Breast epithelium (tissue), 4 donors: ENCODE measurements around the gene ACSM5. TPM values are rescaled to one million over a fixed set of nuclear protein-coding genes. Genes with fewer than 3 reads are reported as not detected.
"Not testable (repeated sequence)": the region's sequence is repeated elsewhere in the genome, so short reads cannot be mapped to it uniquely, and the experiment has no call there.

Source experiments
- DNase-seq, 2 donors: peaks; one replicate each; pipeline ENCODE4 v3.0.0-alpha.2; 2019; ENCODE audit warnings: low spot score in 2 of 2
- H3K27ac ChIP-seq, 2 donors: fragments of 200-600 bp; sonication (generic) in 1 of 2; one replicate each; pipeline ENCODE4 v1.5.1; 2016 to 2019; ENCODE audit warnings: mild to moderate bottlenecking in 1 of 2
- H3K27me3 ChIP-seq, 2 donors: fragments of 200-600 bp; sonication (generic) in 1 of 2; one replicate each; pipeline versions ENCODE4 v1.5.1 to v1.6.0; 2017 to 2019; ENCODE audit warnings: control low read depth in 1 of 2, mild to moderate bottlenecking in 1 of 2
- H3K36me3 ChIP-seq: fragments of 200-600 bp; one replicate; pipeline ENCODE4 v1.5.1; 2019
- H3K4me1 ChIP-seq, 2 donors: fragments of 200-600 bp; sonication (generic); one replicate each; pipeline ENCODE4 v1.5.1; 2016 to 2019; ENCODE audit warnings: control low read depth in 1 of 2
- H3K4me3 ChIP-seq, 3 donors: fragments of 200-600 bp; sonication (generic); 1 replicate in 2 of 3; 2 replicates in 1 of 3; pipeline ENCODE4 v1.5.1; 2016 to 2019; ENCODE audit warnings: mild to moderate bottlenecking in 3 of 3, moderate library complexity in 2 of 3
- H3K9me3 ChIP-seq, 2 donors: fragments of 200-600 bp; sonication (generic) in 1 of 2; one replicate each; pipeline ENCODE4 v1.5.1; 2016 to 2019; ENCODE audit warnings: control low read depth in 1 of 2
- CTCF ChIP-seq, 3 donors: fragments of 450-650 bp; IDR thresholded peaks; one replicate each; pipeline ENCODE4 v1.5.1; 2016 to 2017; ENCODE audit warnings: antibody characterized with exemption in 3 of 3, mild to moderate bottlenecking in 3 of 3, moderate library complexity in 3 of 3
- POLR2A ChIP-seq: fragments of 450-650 bp; IDR thresholded peaks from one replicate; pipeline ENCODE4 v1.6.1; 2016; ENCODE audit warnings: antibody characterized with exemption, mild to moderate bottlenecking, moderate library complexity
- POLR2AphosphoS5 ChIP-seq, 3 donors: sonication (generic); formaldehyde crosslinking; IDR thresholded peaks; one replicate each; pipeline ENCODE4 v1.6.1; 2017; ENCODE audit warnings: antibody characterized with exemption in 3 of 3
- intact Hi-C: fragments of 100-400 bp; cut with DNase I; formaldehyde crosslinking; loops from one replicate; pipeline ENCODE4 v1.15.1; 2023; ENCODE audit warnings: low total_unique reads
- total RNA-seq, 3 donors: library from RNA; depleted of rRNA; stranded (reverse); fragments of >200 nt; gene quantifications; one replicate each; pipeline ENCODE4 v1.1.0, GENCODE V29; 2016

The ACSM5 gene
- total RNA-seq, 3 donors from 2014 or later, result 4.5 to 61.0 (median 8.8) TPM

- DNase-seq, H3K4me3 ChIP-seq: not testable (repeated sequence)
These were observed 67.9 kb downstream of the ACSM5 start for GRCh38 chr16:20477188-20477744.

GRCh38 chr16:20483989-20484388, 74.7 kb downstream of the ACSM5 start:
- H3K27me3 ChIP-seq, H3K9me3 ChIP-seq, H3K4me3 ChIP-seq, intact Hi-C loops, H3K27ac ChIP-seq, H3K4me1 ChIP-seq, DNase-seq, H3K36me3 ChIP-seq: not testable (repeated sequence)

More at GRCh38 chr16:20477188-20477744, 67.9 kb downstream of the ACSM5 start:
- H3K9me3 ChIP-seq, H3K36me3 ChIP-seq, H3K4me1 ChIP-seq, H3K27me3 ChIP-seq, intact Hi-C loops, H3K27ac ChIP-seq: not testable (repeated sequence)

- no peaks in the 10 kb centered on the region for H3K9me3 ChIP-seq
- intact Hi-C loops, result no loop called here
- no peaks in the 10 kb centered on the region for H3K4me1 ChIP-seq
- H3K36me3 ChIP-seq, result no peaks in the 10 kb centered on the region
- no peak overlapping the region for H3K4me3 ChIP-seq
- no peaks in the 10 kb centered on the region for H3K27me3 ChIP-seq
- H3K27ac ChIP-seq, result no peak overlapping the region
- TF ChIP-seq POLR2AphosphoS5 (IDR thresholded peaks at IDR 0.05), result no peak
- no peak for TF ChIP-seq CTCF (IDR thresholded peaks at IDR 0.05)
- TF ChIP-seq POLR2A, result no peak
- no peak for DNase-seq
These were observed 75.4 kb downstream of the ACSM5 start for GRCh38 chr16:20484726-20485125.

- no peak overlapping the region for H3K4me3 ChIP-seq
- TF ChIP-seq CTCF (IDR thresholded peaks at IDR 0.05) (no peak), POLR2A (no peak), POLR2AphosphoS5 (IDR thresholded peaks at IDR 0.05) (no peak)
- no peak overlapping the region for H3K27ac ChIP-seq
- no peaks in the 10 kb centered on the region for H3K4me1 ChIP-seq
- intact Hi-C loops, result no loop called here
- DNase-seq, result no peak
- no peaks in the 10 kb centered on the region for H3K9me3 ChIP-seq
- H3K36me3 ChIP-seq, result no peaks in the 10 kb centered on the region
- H3K27me3 ChIP-seq, result no peaks in the 10 kb centered on the region
These were observed 76.1 kb downstream of the ACSM5 start for GRCh38 chr16:20485408-20485807.

Other genes with a start within 250 kb of the ACSM5 start
- gene GP2, start 82.0 kb upstream of the ACSM5 start, total RNA-seq, result 1 to 10 TPM in 2 of 3 donors, not detected in 1; 1.3 to 1.9 TPM
- not detected for gene UMOD, start 56.8 kb upstream of the ACSM5 start, total RNA-seq
- gene PDILT, start 4.8 kb upstream of the ACSM5 start, total RNA-seq, result not detected
- gene ACSM2A, start 42.0 kb downstream of the ACSM5 start, total RNA-seq, result not detected
- not detected for gene ACSM2B, start 166.8 kb downstream of the ACSM5 start, total RNA-seq